ENCODE measurements around the gene RNF141.

Gene RNF141

DNA sequence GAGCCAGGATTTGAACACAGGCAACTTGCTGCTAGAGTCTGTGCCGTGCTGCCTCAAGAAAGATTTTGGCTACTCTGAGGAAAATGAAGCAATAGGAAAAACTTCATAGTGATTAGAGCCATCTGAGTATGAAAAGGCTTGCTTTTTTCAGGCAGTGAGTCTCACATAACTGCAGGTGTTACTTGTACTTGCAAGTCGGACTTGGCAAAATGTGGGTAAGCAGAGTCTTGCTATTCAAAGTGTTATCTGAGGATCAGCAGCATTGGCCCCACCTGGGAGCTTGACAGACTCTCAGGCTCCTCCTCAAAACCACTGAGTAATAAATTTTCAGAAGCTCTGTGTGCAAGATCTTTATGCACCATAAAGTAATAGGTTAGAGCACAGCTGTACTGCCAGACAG, 18.1 kb downstream of the RNF141 start:
- DNase-seq (ENCODE audit: low read depth in 2 of 2) = no peak

DNA sequence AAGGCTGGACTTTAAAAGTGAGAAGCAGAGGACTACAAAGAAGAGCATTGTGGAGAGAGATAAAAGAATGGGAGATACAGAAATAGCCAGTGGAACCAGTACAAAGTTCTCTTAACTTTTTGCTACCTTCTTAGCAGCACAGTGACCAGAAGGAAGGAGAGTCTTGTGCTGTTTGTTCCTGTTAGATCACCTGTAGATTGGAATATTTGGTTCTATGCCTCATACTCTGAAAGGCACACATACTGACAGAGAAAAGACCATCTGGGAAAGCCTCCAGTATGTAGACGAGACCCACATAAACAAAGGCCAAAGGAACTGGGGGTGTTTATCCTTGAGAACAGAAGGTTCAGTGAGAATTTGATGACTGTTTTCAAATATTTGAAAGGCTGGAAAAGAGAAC, 18.7 kb downstream of the RNF141 start:
- no peak for DNase-seq (ENCODE audit: low read depth in 2 of 2)

- DNase-seq (ENCODE audit: low read depth in 2 of 2) = no peak
Observed at GRCh38 chr11:10520562-10520961, 20.4 kb downstream of the RNF141 start.

- DNase-seq (ENCODE audit: low read depth in 2 of 2) = no peak
Observed at GRCh38 chr11:10519630-10520029, 21.4 kb downstream of the RNF141 start.

DNA sequence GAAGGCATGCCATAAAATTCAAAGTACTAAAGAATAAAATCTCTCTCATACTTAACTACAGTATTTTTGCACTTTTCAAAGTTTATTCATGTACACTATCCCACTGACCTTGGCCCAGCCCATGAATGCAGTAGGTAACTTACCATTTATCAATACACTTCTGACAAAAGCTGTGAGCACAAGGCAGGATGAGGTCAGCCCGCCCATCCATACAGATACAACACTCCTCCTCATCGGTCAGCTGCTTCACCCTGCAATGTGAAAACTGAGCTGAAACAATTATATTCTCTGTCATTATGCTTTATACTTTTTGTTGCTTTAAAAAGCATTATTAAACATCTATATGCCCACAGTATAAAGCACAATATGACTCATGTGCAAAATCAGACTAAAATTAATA, 22.1 kb downstream of the RNF141 start:
- DNase-seq (ENCODE audit: low read depth in 2 of 2) = no peak

DNA sequence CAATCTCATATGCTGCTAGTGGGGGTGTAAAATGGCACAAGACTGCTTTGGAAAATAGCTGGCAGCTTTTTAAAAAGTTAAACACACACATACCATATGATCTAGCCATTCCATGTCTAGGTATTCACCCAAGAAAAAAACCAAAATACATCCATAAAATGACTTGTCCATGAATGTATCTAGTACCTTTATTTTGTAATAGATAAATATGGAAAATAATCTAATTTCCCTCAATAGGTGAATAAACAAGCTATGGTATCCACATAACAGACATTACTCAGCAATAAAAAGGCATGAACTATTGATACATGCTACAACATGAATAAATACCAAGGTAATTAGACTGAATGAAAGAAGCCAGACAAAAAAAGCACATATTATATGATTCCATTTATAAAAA, 22.9 kb downstream of the RNF141 start:
- no peak for DNase-seq (ENCODE audit: low read depth in 2 of 2)

GRCh38 chr11:10515418-10515817, 25.6 kb downstream of the RNF141 start:
- DNase-seq (ENCODE audit: low read depth in 2 of 2) = no peak

- DNase-seq (ENCODE audit: low read depth in 2 of 2) = no peak
Observed at GRCh38 chr11:10514709-10515108, 26.3 kb downstream of the RNF141 start.

DNA sequence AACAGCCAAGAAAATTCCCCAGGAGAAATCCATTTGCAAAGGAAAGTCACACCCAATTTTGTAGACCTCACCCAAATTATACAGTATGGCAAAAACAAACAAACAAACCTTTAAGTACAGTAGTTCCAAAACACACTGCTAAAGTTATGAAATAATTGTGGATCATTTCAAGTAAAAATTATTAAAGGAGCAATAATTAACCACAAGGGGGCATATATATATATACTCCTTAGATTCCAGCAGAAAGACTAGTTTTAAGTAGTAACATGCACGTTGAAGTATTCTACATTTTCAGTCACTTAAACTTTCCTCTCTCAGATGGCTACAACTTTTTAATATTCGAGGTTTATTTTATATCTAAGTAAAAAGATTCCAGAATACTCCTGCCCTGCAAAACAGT, 26.8 kb downstream of the RNF141 start:
- no peak for DNase-seq (ENCODE audit: low read depth in 2 of 2)

- no peak for DNase-seq (ENCODE audit: low read depth in 2 of 2)
Observed at GRCh38 chr11:10511181-10511621, 29.8 kb downstream of the RNF141 start.

GRCh38 chr11:10506008-10506370, 35.0 kb downstream of the RNF141 start:
- no peak for DNase-seq (ENCODE audit: low read depth in 2 of 2)

DNA sequence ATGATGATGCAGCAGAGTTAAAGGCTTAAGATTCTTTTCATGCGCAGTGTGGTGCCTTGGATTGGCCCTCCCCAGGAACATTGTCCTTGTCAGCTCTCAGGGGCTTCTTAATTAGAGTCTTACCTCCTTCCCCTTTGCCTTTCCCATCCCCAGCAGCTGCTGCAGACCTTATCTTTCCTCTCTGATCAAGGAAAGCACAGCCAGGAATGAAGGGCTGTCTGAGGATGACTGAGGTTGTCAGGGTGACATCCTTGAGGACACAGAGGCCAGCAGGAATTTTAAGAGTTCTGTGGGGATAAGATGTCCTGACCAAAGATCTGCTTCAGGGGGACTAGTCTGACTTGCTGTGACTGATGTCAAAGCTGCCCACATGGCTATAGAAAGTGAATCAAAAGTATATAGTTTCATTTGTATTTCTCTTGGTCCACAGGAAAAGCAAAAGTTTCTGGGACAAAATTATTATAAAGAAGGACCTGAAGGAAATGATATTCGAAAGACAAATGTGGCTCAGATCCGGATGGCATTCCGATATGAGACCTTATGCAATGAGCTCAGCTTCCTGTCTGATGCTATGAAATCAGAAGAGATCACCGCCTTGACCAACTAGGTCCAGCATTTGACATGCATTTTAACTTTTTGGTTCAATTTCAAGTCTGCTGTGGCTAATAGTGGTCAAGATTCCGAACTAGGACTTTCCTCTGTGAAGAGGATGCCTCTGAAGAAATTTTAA, 35.5 kb downstream of the RNF141 start:
- no peak for DNase-seq (ENCODE audit: low read depth in 2 of 2)

- DNase-seq (ENCODE audit: low read depth in 2 of 2) = no peak
Observed at GRCh38 chr11:10504490-10504889, 36.5 kb downstream of the RNF141 start.

- no peak for DNase-seq (ENCODE audit: low read depth in 2 of 2)
Observed at GRCh38 chr11:10503777-10504480, 37.1 kb downstream of the RNF141 start.

DNA sequence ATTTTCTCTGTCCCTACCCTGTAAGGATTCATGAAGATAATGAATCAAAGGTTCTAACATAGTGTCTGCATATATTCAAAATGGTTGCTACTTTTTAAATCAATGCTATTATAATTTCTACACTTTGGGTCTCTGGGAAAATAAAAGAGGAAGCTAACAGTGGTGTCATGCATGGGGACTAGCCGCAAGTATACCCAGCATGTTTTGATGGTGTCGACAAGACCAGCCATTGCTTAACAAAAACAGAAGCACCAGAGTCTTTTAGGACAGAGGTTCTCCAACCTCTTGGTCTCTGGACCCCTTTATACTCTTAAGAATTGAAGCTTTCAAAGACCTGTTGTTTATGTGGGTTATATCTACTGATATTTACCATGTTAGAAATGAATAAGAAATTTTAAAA, 37.8 kb downstream of the RNF141 start:
- DNase-seq (ENCODE audit: low read depth in 2 of 2) = no peak

- no peak for DNase-seq (ENCODE audit: low read depth in 2 of 2)
Observed at GRCh38 chr11:10502770-10503169, 38.2 kb downstream of the RNF141 start.

- DNase-seq (ENCODE audit: low read depth in 2 of 2) = no peak
Observed at GRCh38 chr11:10502065-10502680, 38.8 kb downstream of the RNF141 start.

DNA sequence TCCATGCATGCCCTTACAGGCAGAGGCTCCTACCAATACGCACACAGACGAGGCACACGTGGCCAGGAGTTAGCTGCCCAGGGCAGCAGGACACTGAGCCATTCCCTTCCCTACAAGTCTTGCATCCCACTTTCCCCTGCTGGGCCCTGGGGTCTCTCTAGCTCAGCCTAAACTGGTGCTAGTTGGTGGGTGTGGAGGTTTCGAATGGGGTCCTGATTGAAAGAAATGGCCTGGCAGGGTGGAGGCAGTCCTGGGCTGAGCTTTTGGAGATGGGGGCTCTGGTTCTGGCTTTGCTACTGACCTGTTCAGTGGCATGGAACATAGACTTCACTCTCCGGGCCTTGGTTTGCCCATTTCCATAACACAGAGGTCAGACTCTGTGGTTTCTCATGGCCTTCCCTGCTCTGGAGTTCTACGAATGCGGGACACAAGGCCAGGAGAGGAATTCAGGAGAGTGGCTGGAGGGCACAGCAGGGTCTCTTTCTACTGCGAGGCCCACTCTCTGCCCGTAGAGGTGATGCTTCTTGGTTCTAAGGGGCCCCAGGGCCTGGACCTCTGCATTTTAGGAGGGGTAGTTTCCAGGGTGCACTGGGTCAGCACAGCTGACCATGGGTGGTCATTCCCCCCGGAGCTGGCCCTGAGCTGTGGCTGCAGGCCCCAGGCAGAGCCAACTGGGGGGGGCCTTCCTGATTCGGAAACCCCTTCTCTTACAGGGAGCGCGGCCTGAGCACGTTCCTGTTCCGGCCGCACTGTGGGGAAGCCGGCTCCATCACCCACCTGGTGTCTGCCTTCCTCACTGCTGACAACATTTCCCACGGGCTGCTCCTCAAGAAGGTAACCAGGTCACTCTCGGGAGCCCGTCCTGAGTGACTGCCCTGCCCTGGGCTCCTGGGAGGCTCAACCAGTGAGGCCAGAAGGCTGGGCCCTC, 40.0 kb downstream of the RNF141 start:
- DNase-seq (ENCODE audit: low read depth in 2 of 2) = no peak

- no peak for DNase-seq (ENCODE audit: low read depth in 2 of 2)
Observed at GRCh38 chr11:10499874-10500601, 40.9 kb downstream of the RNF141 start.

DNA sequence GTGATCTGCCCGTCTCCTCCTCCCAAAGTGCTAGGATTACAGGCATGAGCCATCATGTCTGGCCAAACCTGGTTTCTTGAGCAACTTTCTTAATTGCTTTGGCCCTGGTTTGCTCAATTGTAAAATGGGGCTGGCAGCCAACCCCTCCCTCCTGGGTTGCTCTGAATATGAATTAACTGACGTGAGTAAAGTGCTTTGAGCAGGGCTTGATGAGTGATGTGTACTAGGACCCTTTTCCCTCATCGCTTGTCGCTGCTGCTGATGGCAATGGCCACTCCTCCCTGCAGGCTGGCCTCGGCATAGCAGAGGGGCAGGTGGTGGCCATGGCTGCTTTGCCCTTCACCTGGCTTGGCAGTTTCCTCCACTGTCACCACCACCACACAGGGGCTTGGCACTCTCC, 41.5 kb downstream of the RNF141 start:
- no peak for DNase-seq (ENCODE audit: low read depth in 2 of 2)
